Ovary (tissue), 3 donors: ENCODE results near the gene JPH3.
"Not testable (repeated sequence)": the region's sequence is repeated elsewhere in the genome, so short reads cannot be mapped to it uniquely, and the experiment has no call there.

Experiments
- CTCF ChIP-seq, 3 donors: fragments of 450-650 bp in 2 of 3; fragments of 200-600 bp in 1 of 3; IDR thresholded peaks; one replicate each; pipeline versions ENCODE4 v1.5.1 to v1.8.0; 2016 to 2022; ENCODE audit warnings: antibody characterized with exemption in 3 of 3, mild to moderate bottlenecking in 1 of 3
- EP300 ChIP-seq: sonication (generic); formaldehyde crosslinking; IDR thresholded peaks from one replicate; pipeline ENCODE4 v1.6.1; 2017; ENCODE audit warnings: antibody characterized with exemption
- POLR2A ChIP-seq: fragments of 450-650 bp; IDR thresholded peaks from one replicate; pipeline ENCODE4 v1.6.1; 2017; ENCODE audit warnings: antibody characterized with exemption, mild to moderate bottlenecking, moderate library complexity
- donor health status: DM: no; HTN: no; CAD: no.

GRCh38 chr16:87681051-87681602 is 78.8 kb downstream of the JPH3 start:
- not testable (repeated sequence) for TF ChIP-seq POLR2A; CTCF (IDR thresholded peaks at IDR 0.05); EP300
